ENCODE results near the gene COTL1.

- TF ChIP-seq POLR2AphosphoS5 (IDR thresholded peaks at IDR 0.05) = no peak
- no peak for TF ChIP-seq EP300 (IDR thresholded peaks at IDR 0.05)
- no peak for TF ChIP-seq POLR2A (IDR thresholded peaks at IDR 0.05)
- no peak for TF ChIP-seq CTCF (IDR thresholded peaks at IDR 0.05)
Observed at GRCh38 chr16:84614623-84614967, 3.3 kb downstream of the COTL1 start.
